HepG2 (cell line): ENCODE results near the gene DYNC2LI1. TPM values are rescaled to one million over a fixed set of nuclear protein-coding genes. Genes with fewer than 3 reads are reported as not detected.
A peak's percentile ranks its signal among the peaks of the same experiment; 100 is the strongest.

ENCODE experiments used
- ATAC-seq: fragments of 200-7000 bp; cut with Tn5 transposase; 3 replicates; pipeline ENCODE4 v1.9.1; 2020; ENCODE audit warnings: mild to moderate bottlenecking, moderate library complexity
- BruUV-seq: library from RNA; stranded (reverse); fragments of 400-500 nt; replicated peaks from 2 replicates; lab custom pipeline; 2021; lab: Mats Ljungman, UMichigan
- CTCF ChIA-PET: fragments of 300-600 bp; formaldehyde crosslinking; extraction: SDS; loops from one replicate; lab custom pipeline; 2021; ENCODE audit warnings: low total read pairs, inconsistent platforms, low intra/inter-chr PET ratio; lab: Yijun Ruan, JAX
- POLR2A ChIA-PET: fragments of 350-600 bp; sonication (Branson Sonifier 250); formaldehyde crosslinking; loops from one replicate; lab custom pipeline; 2020; ENCODE audit warnings: antibody characterized with exemption, inconsistent platforms; lab: Yijun Ruan, JAX
- DNase-seq: peaks from one replicate; pipeline ENCODE4 v3.0.0-alpha.2; 2015; ENCODE audit warnings: low spot score
- FAIRE-seq: peaks from 3 replicates; lab custom pipeline; 2011; peaks lifted over from hg19 to GRCh38; lab: Jason Lieb, UNC
- H2AFZ ChIP-seq: one replicate; pipeline ENCODE4 v1.6.1; 2011; ENCODE audit warnings: low read length, inconsistent platforms
- H3K27ac ChIP-seq: fragments of 300-600 bp; 3 replicates; pipeline ENCODE4 v1.8.0; 2011; ENCODE audit warnings: mixed run types, mild to moderate bottlenecking, mixed read lengths, low read length, inconsistent platforms; ENCODE audit not compliant: insufficient read depth; ENCODE audit errors: extremely low read length
- H3K27me3 ChIP-seq, 2 experiments: fragments of 200-600 bp in 1 of 2; 2 replicates in 1 of 2; 3 replicates in 1 of 2; pipeline versions ENCODE4 v1.6.0 to v1.8.0; 2011; ENCODE audit warnings: low read length in 2 of 2, mild to moderate bottlenecking in 2 of 2, moderate library complexity in 2 of 2, inconsistent platforms in 1 of 2; ENCODE audit not compliant: insufficient read depth in 2 of 2, control insufficient read depth in 1 of 2
- H3K36me3 ChIP-seq, 2 experiments: fragments of 200-600 bp in 1 of 2; replicated peaks in 1 of 2; 2 replicates in 1 of 2; 3 replicates in 1 of 2; pipeline versions ENCODE4 v1.5.1 to v1.8.0; 2011; ENCODE audit warnings: low read length in 2 of 2, inconsistent platforms in 1 of 2; ENCODE audit not compliant: insufficient read depth in 2 of 2, control insufficient read depth in 1 of 2
- H3K4me1 ChIP-seq: 2 replicates; pipeline ENCODE4 v1.5.1; 2012; ENCODE audit warnings: low read length, inconsistent platforms; ENCODE audit not compliant: insufficient read depth
- H3K4me2 ChIP-seq: 2 replicates; pipeline ENCODE4 v1.6.0; 2011; ENCODE audit warnings: low read depth, low read length, inconsistent platforms
- H3K4me3 ChIP-seq, 3 experiments: fragments of 200-600 bp in 1 of 3; sonication (generic), shearing (Covaris generic) in 1 of 3; replicated peaks in 1 of 3; 2 replicates each; pipeline ENCODE4 v1.5.1; 2011 to 2016; ENCODE audit warnings: low read length in 3 of 3, inconsistent platforms in 2 of 3, low read depth in 2 of 3, mild to moderate bottlenecking in 2 of 3, control low read depth in 1 of 3, mixed read lengths in 1 of 3; ENCODE audit not compliant: insufficient read depth in 1 of 3
- H3K79me2 ChIP-seq: one replicate; pipeline ENCODE4 v1.6.1; 2011; ENCODE audit warnings: low read length, inconsistent platforms; ENCODE audit not compliant: insufficient read depth
- H3K9ac ChIP-seq: 2 replicates; pipeline ENCODE4 v1.6.0; 2011; ENCODE audit warnings: mild to moderate bottlenecking, low read depth, low read length, inconsistent platforms; ENCODE audit not compliant: insufficient read depth
- H3K9me3 ChIP-seq: 2 replicates; pipeline ENCODE4 v1.5.1; 2012; ENCODE audit warnings: mild to moderate bottlenecking, low read length
- H4K20me1 ChIP-seq: 2 replicates; pipeline ENCODE4 v1.6.0; 2011; ENCODE audit warnings: inconsistent platforms, mild to moderate bottlenecking, low read length, moderate library complexity; ENCODE audit not compliant: insufficient read depth
- EEA1 ChIP-seq: sonication (generic); formaldehyde crosslinking; IDR thresholded peaks from 2 replicates; pipeline ENCODE4 v1.5.1; 2020; ENCODE audit warnings: mild to moderate bottlenecking, missing genetic modification reagents, borderline replicate concordance
- ELF4 ChIP-seq: sonication (generic); formaldehyde crosslinking; IDR thresholded peaks from 2 replicates; pipeline ENCODE4 v1.5.0; 2020; ENCODE audit warnings: missing genetic modification reagents, mild to moderate bottlenecking, moderate library complexity, borderline replicate concordance
- GRHL1 ChIP-seq: sonication (generic); formaldehyde crosslinking; conservative IDR thresholded peaks from 2 replicates; pipeline ENCODE4 v1.8.0; 2022; ENCODE audit warnings: missing genetic modification reagents
- HINFP ChIP-seq: sonication (generic); formaldehyde crosslinking; IDR thresholded peaks from 2 replicates; pipeline ENCODE4 v1.4.0; 2020; ENCODE audit warnings: low read depth, mild to moderate bottlenecking, missing genetic modification reagents
- HNF4A ChIP-seq: sonication (generic); formaldehyde crosslinking; IDR thresholded peaks from 2 replicates; pipeline ENCODE4 v1.4.0; 2020; ENCODE audit warnings: missing genetic modification reagents
- MEIS1 ChIP-seq: sonication (generic); formaldehyde crosslinking; IDR thresholded peaks from 2 replicates; pipeline ENCODE4 v1.9.0; 2021; ENCODE audit warnings: mild to moderate bottlenecking, missing genetic modification reagents, moderate library complexity, borderline replicate concordance
- NAIF1 ChIP-seq: sonication (generic); formaldehyde crosslinking; IDR thresholded peaks from 2 replicates; pipeline ENCODE4 v1.5.0; 2020; ENCODE audit warnings: mild to moderate bottlenecking, missing genetic modification reagents, borderline replicate concordance
- ZNF224 ChIP-seq: sonication (generic); formaldehyde crosslinking; IDR thresholded peaks from 2 replicates; pipeline ENCODE4 v1.5.0; 2020; ENCODE audit warnings: mild to moderate bottlenecking, missing genetic modification reagents
- ZNF503 ChIP-seq: sonication (generic); formaldehyde crosslinking; IDR thresholded peaks from 2 replicates; pipeline ENCODE4 v1.4.0; 2020; ENCODE audit warnings: missing genetic modification reagents
- ZNF563 ChIP-seq: sonication (generic); formaldehyde crosslinking; IDR thresholded peaks from 2 replicates; pipeline ENCODE4 v1.8.0; 2022; ENCODE audit warnings: mild to moderate bottlenecking, moderate library complexity, missing genetic modification reagents
- ZNF609 ChIP-seq: sonication (generic); formaldehyde crosslinking; IDR thresholded peaks from 2 replicates; pipeline ENCODE4 v1.4.0; 2020; ENCODE audit warnings: mild to moderate bottlenecking, missing genetic modification reagents, borderline replicate concordance
- ZNF670 ChIP-seq: sonication (generic); formaldehyde crosslinking; IDR thresholded peaks from 2 replicates; pipeline ENCODE4 v1.8.0; 2022; ENCODE audit warnings: mild to moderate bottlenecking, missing genetic modification reagents, borderline replicate concordance
- WGBS: methylation state at CpG from one replicate; pipeline ENCODE4 v1.1.6; 2017; ENCODE audit warnings: low lambda C conversion rate; 5-methylcytosine and 5-hydroxymethylcytosine counted together
- in situ Hi-C: cut with HindIII; loops from 2 replicates; pipeline ENCODE4 v1.10.0; 2017; ENCODE audit warnings: low pct_unique_long_range_greater_than_20kb; ENCODE audit not compliant: extremely low pct_ligation_motif_present
- intact Hi-C: fragments of 100-400 bp; cut with micrococcal nuclease; formaldehyde crosslinking; loops from one replicate; pipeline ENCODE4 v1.10.0; 2022; ENCODE audit not compliant: unreplicated experiment
- polyA plus RNA-seq, 8 experiments: library from polyadenylated mRNA; depleted of rRNA in 3 of 8; stranded (reverse) in 7 of 8; unstranded in 1 of 8; fragments of >200 nt; fragmentation: Illumina TruSeq in 4 of 8; extraction: Trizol in 4 of 8; gene quantifications; 2 replicates each; pipeline versions ENCODE4 v1.2.1 to v1.2.3, GENCODE V29; 2011 to 2016; ENCODE audit warnings: low read depth in 4 of 8, missing spikeins in 1 of 8, mixed read lengths in 1 of 8; ENCODE audit not compliant: insufficient read depth in 1 of 8
- total RNA-seq, 5 experiments: library from RNA; depleted of rRNA; stranded (reverse); fragments of >200 nt; fragmentation: Illumina TruSeq; extraction: Trizol; gene quantifications; 2 replicates each; pipeline ENCODE4 v1.2.3, GENCODE V29; 2016; ENCODE audit warnings: low read depth in 1 of 5

Gene DYNC2LI1
- total and polyA plus RNA-seq, 2 of the 13 experiments (the other 11 are each of a cell fraction or from before 2014, with no cell fraction given) = 16.9 to 23.2 TPM

- TF ChIP-seq EEA1 (CRISPR knock-in tag) (no peak), ZNF503 (no peak), ZNF224 (CRISPR knock-in tag) (no peak), MEIS1 (CRISPR knock-in tag) (no peak), ZNF670 (no peak), HINFP (CRISPR knock-in tag) (no peak), HNF4A (no peak), ELF4 (CRISPR knock-in tag) (no peak), ZNF609 (CRISPR knock-in tag) (no peak), ZNF563 (CRISPR knock-in tag) (no peak), GRHL1 (CRISPR knock-in tag) (no peak), NAIF1 (CRISPR knock-in tag) (no peak)
- Histone ChIP-seq H2AFZ (no peak overlapping the region), H3K4me3 (no peak overlapping the region), H3K9me3 (no peaks in the 10 kb centered on the region), H3K27ac (no peak overlapping the region), H3K27me3 (no peaks in the 10 kb centered on the region), H3K79me2 (no peaks in the 10 kb centered on the region), H3K36me3 (no peaks in the 10 kb centered on the region), H3K4me2 (no peak overlapping the region), H4K20me1 (no peaks in the 10 kb centered on the region), H3K4me1 (peaks cover 19% of the 10 kb centered on the region), H3K9ac (no peak overlapping the region)
- intact Hi-C loops (no loop called here), in situ Hi-C loops (no loop called here)
- peak; percentile 37 for FAIRE-seq
- WGBS = 54% methylated on average over 3 of the region's 3 CpGs
- no TSS peak for BruUV-seq
- POLR2A ChIA-PET = no interaction called here
- ATAC-seq = no peak
- CTCF ChIA-PET = no interaction called here
- DNase-seq = no peak
These were observed 24.3 kb upstream of the DYNC2LI1 start for GRCh38 chr2:43749583-43749982.
